ENCODE measurements around the gene KRTAP5-7.

KRTAP5-7 gene

GRCh38 chr11:71496421-71496820 lies 30.6 kb upstream of the KRTAP5-7 start:
- DNase-seq (ENCODE audit: low spot score): no peak

DNA sequence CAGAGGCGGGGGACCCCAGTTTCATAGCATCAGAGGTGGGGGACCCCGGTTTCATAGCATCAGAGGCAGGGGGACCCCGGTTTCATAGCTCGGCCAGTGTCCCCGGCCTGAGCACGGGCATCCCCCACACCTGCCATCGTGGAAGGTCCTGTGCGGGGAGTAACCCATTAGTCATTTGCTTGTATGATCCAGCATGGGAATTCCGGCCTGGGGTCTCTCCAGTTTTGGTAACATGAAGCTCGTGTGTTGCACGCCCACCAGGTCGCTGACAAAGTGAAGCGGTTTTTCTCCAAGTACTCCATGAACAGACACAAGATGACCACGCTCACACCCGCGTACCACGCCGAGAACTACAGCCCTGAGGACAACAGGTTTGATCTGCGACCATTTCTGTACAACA lies 29.0 kb upstream of the KRTAP5-7 start:
- no peak for DNase-seq (ENCODE audit: low spot score)

- DNase-seq (ENCODE audit: low spot score): peak; percentile 85
Observed at GRCh38 chr11:71499125-71499524, 27.9 kb upstream of the KRTAP5-7 start.

GRCh38 chr11:71499546-71499945 lies 27.5 kb upstream of the KRTAP5-7 start:
- peak; percentile 58 for DNase-seq (ENCODE audit: low spot score)

DNA sequence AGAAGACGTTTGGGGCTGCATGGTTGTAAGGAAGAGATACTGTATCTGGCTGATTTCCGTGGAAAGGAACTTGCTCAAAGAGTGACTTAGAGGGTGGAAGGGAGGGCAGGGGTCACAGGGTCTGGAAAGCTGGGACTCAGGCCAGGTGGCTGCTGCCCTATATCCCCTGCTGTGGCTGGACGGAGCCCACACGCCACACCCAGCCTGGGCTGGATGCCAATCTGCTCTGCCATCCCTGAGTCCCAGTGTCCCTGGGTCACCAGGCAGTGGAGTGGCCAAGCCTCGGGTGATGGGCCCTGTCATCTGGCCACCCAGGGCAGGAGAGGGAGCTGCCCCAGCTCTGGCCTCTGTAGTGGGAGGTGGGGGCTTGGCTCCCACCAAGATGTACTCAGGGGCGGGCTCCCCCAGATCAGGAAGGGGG lies 26.5 kb upstream of the KRTAP5-7 start:
- no peak for DNase-seq (ENCODE audit: low spot score)

DNA sequence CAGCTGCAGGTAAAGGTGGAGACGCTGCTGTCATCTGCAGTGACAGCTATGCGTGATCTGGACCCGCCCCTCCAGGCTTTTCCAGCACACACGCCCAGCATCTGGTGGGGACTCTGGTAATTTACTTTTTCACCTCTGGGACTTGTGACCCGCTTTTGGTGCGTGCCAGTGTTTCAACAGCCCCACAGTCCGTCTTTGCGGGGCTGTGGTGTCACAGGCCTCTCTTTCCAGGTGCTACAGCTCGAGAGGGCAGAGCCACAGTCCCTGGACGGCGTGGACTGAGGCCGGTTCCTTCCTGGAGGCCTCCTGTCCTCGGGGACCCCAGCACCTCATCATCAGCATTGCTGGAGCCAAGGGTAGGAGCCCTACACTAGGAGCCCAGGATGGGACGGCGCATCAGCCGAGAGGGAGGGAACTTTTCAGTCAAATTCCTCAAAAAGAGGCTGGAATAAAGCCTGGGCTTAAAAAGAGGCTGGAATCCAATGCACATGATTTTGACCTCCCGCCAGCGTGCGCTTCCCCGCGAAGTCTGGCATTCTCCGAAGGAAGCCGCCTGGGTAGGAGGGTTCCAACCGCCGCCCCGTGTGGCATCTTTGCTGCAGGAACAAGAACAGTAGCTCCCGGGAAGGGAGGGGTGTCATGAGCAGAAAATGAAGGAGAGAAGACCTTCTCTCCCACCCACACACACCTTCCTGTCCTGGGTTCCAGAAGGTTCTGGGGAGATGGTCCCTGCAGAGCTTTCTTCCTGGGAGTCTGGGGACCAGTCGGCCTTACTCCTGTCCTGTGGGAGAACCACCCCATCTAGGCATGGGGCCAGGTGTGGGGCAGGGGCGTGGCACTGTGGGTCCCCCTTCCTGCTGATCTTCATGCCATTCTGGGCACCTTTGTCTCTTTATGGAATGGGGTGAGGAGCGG lies 25.7 kb upstream of the KRTAP5-7 start:
- no peak for DNase-seq (ENCODE audit: low spot score)

GRCh38 chr11:71502026-71502425 lies 25.0 kb upstream of the KRTAP5-7 start:
- no peak for DNase-seq (ENCODE audit: low spot score)

DNA sequence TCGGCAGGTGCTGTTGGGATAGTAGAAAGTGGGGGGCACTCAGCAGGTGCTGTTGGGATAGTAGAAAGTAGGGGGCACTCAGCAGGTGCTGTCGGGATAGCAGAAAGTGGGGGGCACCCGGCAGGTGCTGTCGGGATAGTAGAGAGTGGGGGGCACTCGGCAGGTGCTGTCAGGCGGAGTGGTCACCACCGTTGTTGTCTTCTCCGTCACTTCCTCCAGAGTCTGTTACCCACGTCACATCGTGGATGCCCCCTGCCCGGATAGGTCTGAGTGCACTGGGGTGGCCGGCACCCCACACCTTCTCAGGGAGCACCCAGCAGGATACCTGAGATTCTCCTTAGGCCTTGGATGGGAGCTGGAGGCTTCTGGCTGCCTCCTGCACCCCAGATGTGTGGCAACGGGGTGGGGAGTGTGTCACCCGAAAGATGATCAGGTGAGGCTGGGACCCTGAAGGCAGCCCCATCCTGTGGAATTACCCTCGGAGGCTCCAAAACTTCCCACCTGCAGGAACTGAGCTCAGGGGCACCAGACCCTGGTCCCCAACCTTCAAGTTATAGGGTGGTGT lies 24.1 kb upstream of the KRTAP5-7 start:
- no peak for DNase-seq (ENCODE audit: low spot score)

GRCh38 chr11:71504531-71504930 lies 22.5 kb upstream of the KRTAP5-7 start:
- DNase-seq (ENCODE audit: low spot score): peak; percentile 80

DNA sequence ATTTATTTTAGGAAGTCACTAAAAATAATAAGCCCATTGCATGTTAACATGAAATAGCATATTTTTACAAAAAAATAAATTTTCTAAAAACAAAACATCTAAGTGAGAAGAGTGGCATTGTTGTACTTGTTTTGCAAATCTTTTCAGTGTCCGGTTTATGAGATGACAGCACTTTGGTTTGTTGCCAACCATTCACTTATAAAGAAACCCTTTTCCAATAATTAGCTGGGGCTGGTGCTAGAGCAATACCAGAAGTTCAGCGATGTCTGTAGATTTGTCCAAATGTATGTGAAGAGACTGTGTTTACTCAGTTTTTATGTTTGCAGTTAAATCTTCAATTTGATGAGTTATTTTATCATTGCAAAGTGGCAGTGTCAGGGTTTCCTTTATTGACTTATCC lies 22.1 kb upstream of the KRTAP5-7 start:
- DNase-seq (ENCODE audit: low spot score): peak; percentile 32

GRCh38 chr11:71505781-71506180 lies 21.3 kb upstream of the KRTAP5-7 start:
- no peak for DNase-seq (ENCODE audit: low spot score)

- DNase-seq (ENCODE audit: low spot score): no peak
Observed at GRCh38 chr11:71507102-71507501, 20.0 kb upstream of the KRTAP5-7 start.

- DNase-seq (ENCODE audit: low spot score): no peak
Observed at GRCh38 chr11:71518506-71519471, 8.3 kb upstream of the KRTAP5-7 start.

GRCh38 chr11:71519546-71519945 lies 7.5 kb upstream of the KRTAP5-7 start:
- DNase-seq (ENCODE audit: low spot score): no peak

DNA sequence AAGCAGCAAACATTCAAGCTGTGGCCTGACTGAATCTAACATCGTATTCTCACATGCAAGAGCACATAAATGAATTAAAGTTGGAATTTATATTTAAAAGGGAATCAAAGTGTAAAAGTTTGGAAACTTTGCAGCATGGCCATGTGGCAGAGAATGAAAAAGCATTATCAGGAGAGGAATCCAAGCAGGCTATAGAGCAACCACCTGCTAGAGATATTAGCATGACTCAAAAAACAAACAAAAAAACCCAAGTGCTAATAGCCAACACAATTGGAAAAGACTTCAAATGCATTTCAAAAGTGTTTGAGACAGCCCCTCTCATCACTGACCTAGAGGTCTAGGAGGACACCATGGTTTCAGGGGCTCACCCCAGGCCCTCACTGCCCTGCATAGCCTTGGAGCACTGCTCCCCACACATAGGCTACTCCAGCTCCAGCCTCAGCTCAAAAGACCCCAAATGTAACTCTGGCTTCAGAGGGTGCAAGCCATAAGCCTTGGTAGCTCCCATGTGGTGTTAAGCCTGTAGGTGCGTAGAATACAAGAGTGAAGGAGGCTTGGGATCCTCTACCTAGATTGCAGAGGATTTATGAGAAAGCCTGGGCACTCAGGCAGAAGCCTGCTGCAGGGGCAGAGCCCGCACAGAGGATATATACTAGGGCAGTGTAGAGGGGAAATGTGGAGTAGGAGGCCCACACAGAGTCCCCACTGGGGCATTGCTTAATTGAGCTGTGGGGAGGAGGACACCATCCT lies 1.7 kb upstream of the KRTAP5-7 start:
- no peak for DNase-seq (ENCODE audit: low spot score)

DNA sequence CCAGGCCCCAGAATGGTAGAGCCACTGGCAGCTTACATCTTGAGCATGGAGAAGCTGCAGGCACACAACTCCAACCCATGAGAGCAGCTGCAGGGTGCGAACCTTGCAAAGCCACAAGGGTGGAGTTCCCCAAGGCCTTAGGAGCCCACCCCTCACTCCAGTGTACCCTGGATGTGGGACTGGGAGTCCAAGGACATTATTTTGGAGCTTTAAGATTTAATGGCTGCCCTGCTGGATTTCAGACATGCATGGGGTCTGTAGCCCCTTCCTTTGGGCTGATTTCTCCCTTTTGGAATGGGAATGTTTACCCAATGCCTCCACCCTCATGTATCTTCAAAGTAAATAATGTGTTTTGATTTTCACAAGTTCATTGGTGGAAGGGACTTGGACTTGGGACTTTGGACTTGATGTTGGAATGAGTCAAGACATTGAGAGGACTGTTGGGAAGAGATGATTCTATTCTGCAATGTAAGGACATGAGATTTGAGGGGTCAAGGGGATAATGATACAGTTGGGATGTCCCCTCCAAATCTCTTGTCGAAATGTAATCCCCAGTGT lies 1.1 kb upstream of the KRTAP5-7 start:
- DNase-seq (ENCODE audit: low spot score): no peak

DNA sequence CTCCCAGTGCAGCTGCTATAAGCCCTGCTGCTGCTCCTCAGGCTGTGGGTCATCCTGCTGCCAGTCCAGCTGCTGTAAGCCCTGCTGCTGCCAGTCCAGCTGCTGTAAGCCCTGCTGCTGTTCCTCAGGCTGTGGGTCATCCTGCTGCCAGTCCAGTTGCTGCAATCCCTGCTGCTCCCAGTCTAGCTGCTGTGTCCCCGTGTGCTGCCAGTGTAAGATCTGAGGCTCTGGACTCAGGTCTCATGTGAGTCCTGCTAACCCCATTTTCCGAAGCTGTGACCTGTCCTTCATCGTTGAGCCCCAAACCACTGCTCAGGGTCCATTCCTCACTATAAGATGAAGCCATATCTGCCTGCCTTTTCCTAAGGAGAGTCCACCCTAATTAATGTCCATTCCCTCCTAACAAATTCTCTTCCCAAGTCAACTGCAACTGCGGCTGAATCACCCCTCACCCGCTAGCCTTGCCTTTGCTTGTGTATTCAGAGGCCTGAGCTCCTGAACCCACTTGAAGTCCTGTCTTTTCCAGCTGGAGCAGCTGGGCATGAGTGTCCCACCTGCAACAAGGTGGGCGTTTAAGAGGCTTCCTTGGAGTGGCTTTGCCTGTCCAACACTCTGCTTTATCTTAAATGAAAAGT lies 626 bp downstream of the KRTAP5-7 start:
- no peak for DNase-seq (ENCODE audit: low spot score)

DNA sequence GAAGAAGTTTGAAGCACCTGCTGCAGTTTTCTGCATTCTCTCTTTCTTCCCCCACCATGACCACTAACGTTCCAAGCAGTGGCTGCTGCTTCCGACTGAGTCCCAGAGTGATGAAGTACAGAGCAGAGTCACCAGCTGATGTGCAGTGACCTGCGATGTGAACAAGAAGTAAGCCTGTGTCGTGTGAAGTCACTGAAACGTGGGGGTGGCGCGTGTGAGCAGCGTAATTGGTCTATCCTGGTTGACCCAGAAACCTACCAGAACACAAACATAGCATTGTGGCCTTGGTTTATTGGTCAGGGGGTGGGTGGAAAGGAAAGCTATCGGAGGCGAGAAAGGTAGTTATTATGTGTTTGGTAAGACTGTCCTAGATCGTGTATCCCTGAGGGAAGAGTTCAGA lies 3.5 kb downstream of the KRTAP5-7 start:
- no peak for DNase-seq (ENCODE audit: low spot score)

DNA sequence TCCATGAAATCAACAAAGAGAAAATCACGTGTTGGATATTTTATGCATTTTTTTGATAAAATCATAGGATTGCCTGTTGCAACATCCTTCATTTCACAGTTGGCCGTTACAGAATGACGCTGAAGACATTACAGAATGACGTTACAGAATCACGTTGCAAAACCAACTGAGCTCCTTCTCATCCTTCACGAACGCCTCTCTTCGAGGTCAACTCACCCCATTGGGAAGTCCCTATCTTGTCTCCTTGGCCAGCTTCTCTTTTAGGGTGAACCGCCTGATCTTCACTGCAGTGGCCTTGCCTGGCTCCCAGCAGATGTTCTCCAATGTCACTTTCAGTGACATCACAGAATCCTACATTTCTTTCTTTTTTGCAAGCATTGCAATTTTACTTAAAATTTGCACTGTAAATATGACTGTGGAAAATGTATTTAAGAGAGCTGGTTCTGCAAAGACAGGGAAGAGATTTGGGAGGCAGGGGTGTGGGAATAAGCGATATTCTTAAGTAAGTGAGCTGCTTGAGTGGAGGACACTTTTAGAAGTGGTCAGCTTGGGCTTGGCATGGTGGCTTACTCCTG lies 5.1 kb downstream of the KRTAP5-7 start:
- DNase-seq (ENCODE audit: low spot score): no peak

All from kidney capillary endothelial cell (primary cell).